Osteocyte (in vitro differentiated cells): ENCODE data around the gene PGAM2. TPM values are rescaled to one million over a fixed set of nuclear protein-coding genes. Genes with fewer than 3 reads are reported as not detected.

Source experiments
- DNase-seq: peaks from one replicate; pipeline ENCODE4 v3.0.0; 2021; ENCODE audit warnings: mixed read lengths; ENCODE audit not compliant: unreplicated experiment; ENCODE audit errors: extremely low spot score
- H3K27ac Mint-ChIP-seq: one replicate; pipeline ENCODE4 v1.8.0; 2021; ENCODE audit warnings: mild to moderate bottlenecking, mixed read lengths; ENCODE audit not compliant: unreplicated experiment
- H3K27me3 Mint-ChIP-seq: one replicate; pipeline ENCODE4 v1.8.0; 2021; ENCODE audit warnings: mixed read lengths; ENCODE audit not compliant: unreplicated experiment
- H3K36me3 Mint-ChIP-seq: one replicate; pipeline ENCODE4 v1.8.0; 2021; ENCODE audit warnings: mixed read lengths; ENCODE audit not compliant: unreplicated experiment
- H3K4me1 Mint-ChIP-seq: one replicate; pipeline ENCODE4 v1.8.0; 2021; ENCODE audit warnings: mixed read lengths; ENCODE audit not compliant: unreplicated experiment
- H3K4me3 Mint-ChIP-seq: one replicate; pipeline ENCODE4 v1.8.0; 2021; ENCODE audit warnings: mild to moderate bottlenecking, moderate library complexity, mixed read lengths; ENCODE audit not compliant: unreplicated experiment
- H3K9me3 Mint-ChIP-seq: one replicate; pipeline ENCODE4 v1.8.0; 2021; ENCODE audit warnings: mixed read lengths; ENCODE audit not compliant: unreplicated experiment
- total RNA-seq: library from RNA; stranded (reverse); gene quantifications from 2 replicates; pipeline ENCODE4 v1.2.1, GENCODE V29; 2021
- TF ChIP-seq, protein P1 (sequence below): fragments of 200-600 bp; sonication (generic); IDR thresholded peaks from 2 replicates; pipeline ENCODE4 v1.5.0; 2021; ENCODE audit warnings: antibody characterized with exemption, mild to moderate bottlenecking, moderate library complexity

The PGAM2 gene
- total RNA-seq, 1 donor from 2014 or later, result 0.97 TPM

- DNase-seq, result no peak
- H3K9me3 Mint-ChIP-seq, result no peaks in the 10 kb centered on the region
- peak overlapping the region; percentile 96 for H3K27ac Mint-ChIP-seq
- H3K4me1 Mint-ChIP-seq, result peaks cover 71% of the 10 kb centered on the region
- TF ChIP-seq, protein P1, sequence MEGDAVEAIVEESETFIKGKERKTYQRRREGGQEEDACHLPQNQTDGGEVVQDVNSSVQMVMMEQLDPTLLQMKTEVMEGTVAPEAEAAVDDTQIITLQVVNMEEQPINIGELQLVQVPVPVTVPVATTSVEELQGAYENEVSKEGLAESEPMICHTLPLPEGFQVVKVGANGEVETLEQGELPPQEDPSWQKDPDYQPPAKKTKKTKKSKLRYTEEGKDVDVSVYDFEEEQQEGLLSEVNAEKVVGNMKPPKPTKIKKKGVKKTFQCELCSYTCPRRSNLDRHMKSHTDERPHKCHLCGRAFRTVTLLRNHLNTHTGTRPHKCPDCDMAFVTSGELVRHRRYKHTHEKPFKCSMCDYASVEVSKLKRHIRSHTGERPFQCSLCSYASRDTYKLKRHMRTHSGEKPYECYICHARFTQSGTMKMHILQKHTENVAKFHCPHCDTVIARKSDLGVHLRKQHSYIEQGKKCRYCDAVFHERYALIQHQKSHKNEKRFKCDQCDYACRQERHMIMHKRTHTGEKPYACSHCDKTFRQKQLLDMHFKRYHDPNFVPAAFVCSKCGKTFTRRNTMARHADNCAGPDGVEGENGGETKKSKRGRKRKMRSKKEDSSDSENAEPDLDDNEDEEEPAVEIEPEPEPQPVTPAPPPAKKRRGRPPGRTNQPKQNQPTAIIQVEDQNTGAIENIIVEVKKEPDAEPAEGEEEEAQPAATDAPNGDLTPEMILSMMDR, result no peak
- H3K36me3 Mint-ChIP-seq, result peaks cover 10% of the 10 kb centered on the region
- H3K4me3 Mint-ChIP-seq, result peak overlapping the region; percentile 62
- no peaks in the 10 kb centered on the region for H3K27me3 Mint-ChIP-seq
These were observed 37.6 kb upstream of the PGAM2 start for GRCh38 chr7:44102846-44103565.

DNA sequence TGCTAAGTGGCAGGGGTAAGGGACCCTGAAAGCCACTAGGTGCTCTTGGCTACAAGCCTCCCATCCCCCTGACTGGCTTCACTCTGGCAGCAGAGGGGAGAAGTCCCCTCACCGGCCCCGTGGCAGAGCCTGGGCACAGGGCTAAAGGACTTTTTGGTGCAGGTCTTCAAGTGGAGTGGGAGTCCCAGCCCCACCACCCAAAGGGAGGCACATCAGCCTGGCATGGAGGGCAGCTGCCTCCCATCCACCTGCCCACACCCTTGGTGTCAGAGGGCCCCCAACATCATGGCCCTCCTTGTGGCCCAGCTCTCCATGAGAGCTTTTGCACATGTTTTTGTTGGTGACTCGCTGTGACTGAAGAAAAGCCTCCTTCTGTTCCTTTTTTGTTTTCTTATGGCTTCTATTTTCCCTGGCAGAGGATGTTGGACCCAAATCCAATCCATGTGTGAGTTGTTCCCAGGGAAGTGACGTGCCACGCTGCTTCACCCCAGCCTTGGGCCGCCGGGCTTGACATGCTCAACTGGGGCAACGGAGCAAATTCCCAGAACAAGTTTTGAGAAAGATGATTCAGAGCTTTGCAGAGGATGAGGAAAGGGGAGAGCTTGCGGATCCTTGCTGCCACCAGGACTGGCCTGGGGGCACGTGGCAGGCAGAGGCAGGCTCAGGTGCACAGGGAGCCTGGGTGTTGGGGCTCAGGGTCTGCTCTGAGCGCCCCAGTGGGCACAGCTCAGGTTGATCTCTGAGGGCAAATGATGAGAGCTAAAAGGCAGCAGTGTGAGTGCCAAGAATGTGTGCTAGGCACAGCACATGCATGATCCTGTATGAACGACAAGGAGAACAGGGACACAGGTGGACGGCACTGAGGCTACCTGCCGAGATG is 36.8 kb upstream of the PGAM2 start:
- TF ChIP-seq, protein P1, result no peak
- H3K27me3 Mint-ChIP-seq, result no peaks in the 10 kb centered on the region
- peak overlapping the region; percentile 36 for H3K4me3 Mint-ChIP-seq
- H3K9me3 Mint-ChIP-seq, result no peaks in the 10 kb centered on the region
- no peak for DNase-seq
- peaks cover 74% of the 10 kb centered on the region for H3K4me1 Mint-ChIP-seq
- peaks cover 10% of the 10 kb centered on the region for H3K36me3 Mint-ChIP-seq
- H3K27ac Mint-ChIP-seq, result peak overlapping the region; percentile 96

DNA sequence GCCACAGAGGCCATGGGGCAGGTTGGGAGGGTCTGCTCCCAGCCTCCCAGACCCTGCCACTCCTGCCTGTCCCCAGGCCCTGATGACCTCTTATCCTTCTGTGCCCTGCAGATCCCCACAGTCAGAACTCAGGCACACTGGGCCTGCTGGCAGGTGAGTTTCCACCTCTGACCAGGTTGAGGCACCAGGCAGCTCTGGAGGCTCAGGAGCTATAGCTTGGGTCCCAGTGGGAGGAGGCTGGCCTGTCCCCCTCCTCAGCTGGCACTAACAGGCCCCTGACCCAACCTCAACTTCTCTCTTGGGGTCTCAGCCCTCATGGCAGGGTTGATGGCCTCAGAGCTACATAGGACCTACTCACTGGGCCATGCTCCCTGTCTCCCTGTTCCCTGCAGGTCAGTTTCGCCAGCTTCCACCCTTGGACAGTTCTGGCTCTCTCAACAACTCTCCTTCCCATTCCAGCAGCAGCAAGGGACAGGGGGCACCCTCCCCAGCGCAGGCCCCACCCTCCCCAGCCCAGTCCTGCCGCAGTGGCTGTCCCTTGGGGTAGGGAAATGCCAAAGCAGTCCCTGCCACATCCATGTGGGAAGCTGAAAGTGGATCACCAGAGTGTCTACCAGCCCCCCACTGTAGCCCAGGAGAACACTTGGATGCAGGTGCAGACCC is 36.1 kb upstream of the PGAM2 start:
- Mint-ChIP-seq H3K36me3 (peaks cover 9% of the 10 kb centered on the region), H3K4me3 (no peak overlapping the region), H3K9me3 (no peaks in the 10 kb centered on the region), H3K27me3 (no peaks in the 10 kb centered on the region), H3K27ac (peak overlapping the region; percentile 96), H3K4me1 (peaks cover 77% of the 10 kb centered on the region)
- no peak for DNase-seq
- TF ChIP-seq, protein P1, result no peak

DNA sequence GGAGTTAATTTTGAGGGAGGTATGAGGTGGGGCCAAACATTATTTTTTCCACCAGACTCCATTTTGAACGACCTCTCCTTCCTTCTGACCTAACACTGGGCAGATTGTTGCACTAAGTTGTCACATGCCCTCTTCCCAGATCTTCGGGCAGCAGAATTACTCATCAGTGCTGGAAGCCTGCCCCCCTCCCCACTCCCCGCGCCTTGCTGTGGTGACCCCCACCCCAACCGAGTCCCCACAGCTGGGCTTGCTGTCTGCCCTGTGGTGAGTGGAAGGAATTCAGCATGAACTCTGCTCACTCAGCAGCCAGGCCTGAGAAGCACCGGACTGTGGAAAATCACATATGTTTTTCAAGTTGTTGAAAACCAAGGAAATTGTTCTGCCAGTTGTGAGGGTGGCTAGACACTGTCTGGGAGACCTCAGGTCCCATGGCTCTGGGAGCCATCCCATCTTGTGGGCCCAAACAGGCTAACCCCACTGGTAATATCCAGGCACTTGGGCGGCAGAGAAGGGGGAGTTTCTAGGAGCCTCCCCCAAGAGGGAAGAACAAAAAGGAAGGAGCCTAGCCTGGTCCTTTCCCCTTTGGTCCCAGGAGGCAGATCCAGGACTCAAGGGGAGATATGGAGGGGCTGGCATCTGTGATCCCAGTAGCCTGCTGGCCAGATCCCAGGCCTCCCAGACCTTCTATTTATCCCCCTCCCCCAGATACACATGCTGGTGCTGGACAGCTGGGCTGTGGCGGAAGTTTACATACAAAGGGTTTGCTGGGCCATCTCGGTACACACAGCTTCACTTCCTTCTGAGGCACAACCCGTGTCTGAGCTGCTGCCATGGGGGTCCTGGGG is 35.3 kb upstream of the PGAM2 start:
- Mint-ChIP-seq H3K36me3 (peaks cover 2% of the 10 kb centered on the region), H3K9me3 (no peaks in the 10 kb centered on the region), H3K27me3 (no peaks in the 10 kb centered on the region), H3K4me3 (no peak overlapping the region), H3K4me1 (peaks cover 70% of the 10 kb centered on the region), H3K27ac (peak overlapping the region; percentile 96)
- TF ChIP-seq, protein P1, result no peak
- DNase-seq, result peak; percentile 92
